Embryonic facial prominence (tissue), 1 donor: ENCODE results near the gene MPZ.
"Not testable (repeated sequence)": the region's sequence is repeated elsewhere in the genome, so short reads cannot be mapped to it uniquely, and the experiment has no call there.

Source experiments
- DNase-seq: peaks from one replicate; pipeline ENCODE4 v3.0.0-alpha.2; 2016; ENCODE audit errors: extremely low spot score

The MPZ gene

DNA sequence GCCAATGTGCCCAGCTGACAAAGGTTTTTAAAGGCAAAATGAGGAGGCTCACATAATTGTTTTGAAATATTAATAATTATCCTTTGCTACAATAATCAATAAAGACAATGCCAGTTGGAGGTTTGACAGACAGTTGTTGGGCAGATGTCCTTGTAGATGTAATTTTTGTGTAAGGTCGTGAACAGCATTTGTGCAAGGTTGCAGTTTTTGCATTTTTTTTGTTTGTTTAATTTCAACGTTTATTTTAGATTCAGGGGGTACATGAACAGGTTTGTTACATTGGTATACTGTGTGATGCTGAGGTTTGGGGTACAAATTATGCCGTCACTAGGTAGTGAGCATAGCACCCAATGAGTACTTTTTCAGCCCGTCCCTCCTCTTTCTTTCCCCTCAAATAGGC, 9.3 kb downstream of the MPZ start:
- no peak for DNase-seq

DNA sequence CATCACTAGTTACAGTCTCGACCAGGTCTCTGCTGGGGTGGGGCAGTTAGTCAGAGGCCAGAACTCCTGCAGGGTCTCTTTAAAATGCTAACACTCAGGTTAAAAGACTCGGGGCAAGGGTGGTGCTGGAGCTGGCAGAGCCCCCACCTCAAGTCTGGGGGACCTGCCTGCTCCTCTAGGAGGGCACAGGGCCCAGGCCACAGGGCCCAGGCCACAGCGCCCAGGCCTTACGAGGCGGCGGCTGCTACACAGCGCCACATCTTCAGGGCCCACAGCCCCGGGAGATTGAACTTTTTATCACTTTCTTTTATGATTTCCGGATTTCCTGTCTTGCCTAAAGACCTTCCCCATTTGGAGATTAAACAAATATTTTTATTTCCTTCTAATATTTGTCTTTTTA, 10.4 kb downstream of the MPZ start:
- DNase-seq: no peak

DNA sequence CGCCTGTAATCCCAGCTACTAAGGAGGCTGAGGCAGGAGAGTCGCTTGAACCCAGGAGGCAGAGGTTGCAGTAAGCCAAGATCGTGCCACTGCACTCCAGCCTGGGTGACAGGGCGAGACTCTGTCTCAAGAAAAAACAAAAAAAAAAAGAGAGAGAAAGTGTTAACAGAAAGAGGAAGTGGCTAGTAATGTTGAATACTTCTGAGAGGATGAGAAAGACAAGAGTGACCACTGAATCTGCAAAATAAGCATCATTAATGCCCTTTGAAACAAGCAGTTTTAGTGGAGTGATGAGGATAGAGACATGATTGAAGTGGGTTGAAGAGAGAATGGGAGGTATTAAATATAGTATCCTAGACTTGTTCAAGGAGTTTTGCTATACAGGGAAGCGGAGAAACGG, 11.7 kb downstream of the MPZ start:
- DNase-seq: no peak

DNA sequence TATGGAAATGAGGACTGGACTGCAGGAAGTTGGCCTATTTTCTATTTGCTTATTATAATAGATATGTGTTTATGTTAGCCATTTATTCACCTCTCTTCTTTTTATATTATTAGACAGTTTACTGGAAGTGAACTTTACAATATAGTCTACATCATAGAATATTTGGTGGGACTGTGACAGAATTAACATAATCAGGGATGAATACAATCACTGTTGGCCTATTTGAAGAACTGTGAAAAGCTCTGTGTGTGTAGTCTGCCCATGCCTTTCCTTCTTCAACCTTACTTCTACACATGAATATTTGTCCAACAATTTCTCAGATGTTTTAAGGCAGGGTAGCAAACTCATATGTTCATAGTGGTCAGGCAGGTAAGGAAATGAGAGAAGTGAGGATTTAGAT, 12.4 kb downstream of the MPZ start:
- no peak for DNase-seq

DNA sequence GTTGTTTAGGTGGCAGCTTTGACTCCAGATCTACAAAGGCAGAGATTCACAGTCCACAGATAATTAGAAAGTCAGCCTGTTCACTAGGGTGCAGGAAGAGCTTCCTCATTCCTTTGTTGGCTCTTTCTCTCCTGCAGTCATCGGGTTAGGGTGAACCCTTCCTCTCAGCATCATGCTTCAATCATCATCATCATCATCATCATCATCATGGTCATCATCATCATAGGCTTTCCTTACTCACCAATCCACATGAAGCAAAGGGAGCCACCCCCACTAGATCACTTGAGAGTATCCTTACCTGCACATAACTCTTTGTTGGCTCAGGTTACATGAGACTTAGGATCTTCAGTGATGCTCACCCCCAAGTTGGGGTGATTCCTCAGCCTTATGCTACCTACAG, 19.0 kb downstream of the MPZ start:
- no peak for DNase-seq

DNA sequence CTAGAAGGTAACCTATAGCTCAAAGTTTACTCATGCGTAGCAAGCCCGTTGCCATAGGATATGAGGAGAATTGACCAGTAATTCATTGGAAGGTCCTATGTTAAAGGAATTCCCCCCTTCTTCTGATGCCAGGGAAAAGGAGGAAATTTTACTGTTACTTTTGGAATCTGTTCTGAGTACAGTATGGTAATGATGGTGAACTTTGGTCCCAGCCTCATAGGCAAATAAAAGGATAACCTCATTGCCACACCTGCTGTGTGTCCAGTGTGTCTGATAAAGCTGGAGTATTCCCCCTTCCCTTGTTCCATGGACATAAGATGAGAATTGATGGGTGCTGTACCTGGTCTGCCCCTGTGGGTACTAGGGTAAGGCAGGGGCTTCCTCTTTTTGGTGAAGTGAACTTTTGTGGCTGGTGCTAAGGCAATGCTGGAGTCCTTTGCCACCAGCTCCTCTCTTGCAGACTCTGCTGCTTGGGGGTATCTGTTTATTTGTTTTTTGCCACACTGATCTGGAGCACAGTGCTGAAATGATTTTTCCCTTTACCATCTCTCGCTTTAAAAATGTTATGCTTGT, 22.2 kb downstream of the MPZ start:
- no peak for DNase-seq

DNA sequence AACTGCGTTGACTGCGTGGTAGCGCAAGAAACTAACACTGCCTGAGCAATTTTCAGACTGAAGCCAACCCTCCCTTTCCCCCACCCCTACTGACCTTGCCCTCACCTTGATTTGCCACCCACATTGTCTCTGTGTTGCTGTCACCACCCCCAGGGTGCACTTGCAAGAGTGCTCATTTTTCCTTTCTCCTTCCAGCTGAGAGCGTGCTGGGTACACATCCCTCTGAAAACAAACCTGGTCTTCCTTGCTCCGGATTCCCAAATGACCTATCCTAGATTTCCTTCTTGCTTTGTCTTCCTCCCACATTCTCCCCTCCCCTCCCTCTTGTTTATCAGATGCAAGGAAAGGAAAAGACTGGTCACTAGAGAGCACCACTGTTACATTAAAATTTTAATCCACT, 24.2 kb downstream of the MPZ start:
- no peak for DNase-seq

DNA sequence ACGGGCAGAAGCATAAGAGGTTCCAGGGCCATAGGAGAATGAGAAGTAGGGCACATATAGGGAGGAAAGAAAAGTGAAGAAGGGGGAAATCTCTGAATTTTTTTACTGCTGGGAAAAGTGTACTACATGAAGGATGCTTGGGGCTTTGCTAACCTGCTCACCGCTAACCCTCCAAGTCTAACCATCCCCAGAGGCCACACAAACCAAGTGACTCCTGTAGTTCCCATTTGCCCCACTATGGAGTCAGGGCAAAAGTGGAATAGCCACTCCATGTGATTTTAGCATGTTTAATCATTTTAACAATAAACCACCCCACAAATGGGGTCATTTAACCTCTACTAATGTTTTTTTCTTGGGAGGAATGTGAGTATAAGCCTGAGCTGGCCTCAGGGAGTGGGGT, 24.7 kb downstream of the MPZ start:
- no peak for DNase-seq

DNA sequence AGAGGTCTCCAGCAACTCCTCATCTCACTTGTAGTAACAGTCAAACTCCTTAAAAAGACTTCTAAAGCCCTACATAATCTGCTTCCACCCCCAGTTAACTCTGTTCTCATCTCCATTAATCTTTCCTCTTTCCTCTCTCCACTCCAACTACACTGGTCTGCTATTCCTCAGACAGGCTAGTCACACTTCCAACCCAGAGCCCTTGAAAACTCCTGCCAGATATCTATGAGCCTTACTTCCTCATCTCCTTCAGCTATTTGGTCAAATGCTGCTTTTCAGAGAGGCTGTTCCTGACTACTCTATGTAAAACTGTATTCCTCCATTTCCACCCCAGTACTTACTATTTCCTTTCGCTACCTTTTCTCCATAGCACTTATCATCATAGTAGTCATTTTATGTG, 26.8 kb downstream of the MPZ start:
- no peak for DNase-seq

DNA sequence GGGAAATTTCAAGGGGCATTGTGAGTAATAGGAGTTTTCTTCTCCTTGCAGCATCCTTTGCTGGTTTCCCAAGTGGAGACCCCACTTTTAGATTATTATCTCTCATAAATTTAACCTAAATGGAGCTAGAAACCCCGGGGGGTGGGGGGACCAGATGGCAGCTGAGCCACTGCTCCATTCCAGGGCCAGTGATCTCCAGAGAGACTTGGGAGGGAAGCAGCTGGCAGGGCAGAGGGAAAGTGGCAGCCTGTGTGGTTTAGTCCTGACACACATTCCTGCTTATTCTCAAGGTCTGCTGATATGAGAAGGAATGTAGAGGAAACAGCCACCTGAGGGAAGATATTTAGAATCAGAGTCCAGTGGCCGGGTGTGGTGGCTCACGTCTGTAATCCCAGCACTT, 34.9 kb downstream of the MPZ start:
- no peak for DNase-seq

DNA sequence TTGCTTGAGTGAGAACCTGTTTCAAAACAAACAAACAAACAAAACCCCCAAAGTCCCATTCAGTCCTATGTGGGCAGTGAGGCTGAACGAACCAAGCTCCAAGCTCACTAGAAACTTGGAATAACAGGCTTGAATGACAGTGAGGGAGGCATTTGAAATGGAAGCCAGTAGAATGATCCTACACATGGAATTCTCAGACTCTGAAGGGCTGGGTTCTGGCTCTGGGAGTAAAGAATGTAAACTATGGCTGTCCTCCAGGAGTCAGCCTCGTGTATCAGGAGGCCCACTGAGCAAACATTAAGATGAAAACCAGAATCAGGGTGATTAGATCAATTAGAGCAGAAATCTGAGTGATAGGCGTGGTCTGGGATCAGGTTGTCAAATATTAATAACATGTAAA, 36.4 kb downstream of the MPZ start:
- DNase-seq: no peak

DNA sequence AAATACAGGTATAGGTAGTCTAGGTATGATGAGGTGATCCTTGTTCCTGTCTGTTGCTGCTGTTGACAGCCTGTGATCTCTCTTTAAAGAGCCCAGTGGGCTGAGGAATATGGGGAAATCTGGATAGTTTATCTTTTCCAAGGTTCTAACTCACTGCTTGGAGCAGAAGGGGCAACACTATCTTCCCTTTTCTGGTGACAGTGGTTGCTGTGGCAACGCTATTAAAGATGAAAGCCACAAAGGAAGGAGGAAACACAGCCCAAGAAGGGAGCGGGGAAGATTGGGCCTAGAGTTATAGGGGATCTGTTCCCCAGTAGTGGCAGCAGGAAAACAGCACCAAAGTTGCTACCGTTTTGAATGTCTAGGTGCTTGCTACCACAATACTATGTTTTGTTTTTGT, 42.4 kb downstream of the MPZ start:
- DNase-seq: no peak

DNA sequence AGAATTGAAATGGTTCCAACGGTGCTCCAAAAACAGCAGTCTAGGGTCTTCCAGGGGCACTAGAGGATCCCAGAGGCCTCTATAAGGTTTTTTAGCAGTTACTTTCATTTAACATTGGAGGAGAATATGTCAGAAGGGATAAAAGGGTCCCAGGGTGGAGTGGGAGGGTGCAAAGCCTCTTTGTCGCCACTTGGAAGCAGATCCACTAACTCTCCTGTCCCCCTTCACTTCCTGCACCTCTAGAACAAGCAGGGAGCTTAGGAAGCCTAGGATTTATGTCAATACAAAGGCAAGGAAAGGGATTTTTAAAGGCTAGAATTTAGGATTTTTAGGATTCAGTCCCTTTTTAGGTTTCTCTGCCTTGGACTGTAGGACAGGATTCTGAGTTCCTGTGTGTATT, 42.9 kb downstream of the MPZ start:
- DNase-seq: no peak

DNA sequence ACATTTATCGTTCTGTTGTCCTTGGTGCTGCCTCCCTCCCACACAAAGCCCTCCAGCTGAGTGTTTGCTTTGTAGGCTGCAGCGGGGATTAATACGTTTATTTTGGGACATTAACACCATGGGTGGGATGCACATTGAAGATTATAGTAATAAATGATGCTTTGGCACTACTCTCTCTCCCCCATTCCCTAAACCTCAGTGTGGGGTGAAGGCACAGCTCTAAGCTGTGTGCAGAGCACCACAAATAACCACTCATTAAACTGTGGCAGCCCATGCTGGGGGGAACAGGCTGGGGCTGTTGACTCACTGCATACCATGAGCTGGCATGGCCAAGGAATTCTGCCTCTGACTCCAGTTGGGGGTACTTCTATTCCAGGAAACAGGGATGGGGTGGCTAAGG, 43.6 kb downstream of the MPZ start:
- no peak for DNase-seq

DNA sequence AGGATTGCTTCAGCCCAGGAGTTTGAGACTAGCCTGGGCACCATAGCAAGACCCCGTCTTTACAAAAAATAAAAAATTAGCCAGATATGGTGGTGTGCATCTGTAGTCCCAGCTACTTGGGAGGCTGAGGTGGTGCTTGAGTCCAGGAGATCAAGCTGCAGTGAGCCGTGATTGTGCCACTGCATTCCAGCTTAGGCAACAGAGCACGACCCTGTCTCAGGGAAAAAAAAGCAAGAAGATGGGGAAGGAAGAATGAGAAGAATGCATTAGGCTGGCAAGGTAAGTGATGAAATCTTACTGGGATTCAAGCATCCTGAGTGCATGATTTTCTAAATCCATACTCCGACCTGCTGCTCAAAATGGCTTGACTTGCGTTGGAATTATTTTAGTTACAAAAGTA, 44.5 kb downstream of the MPZ start:
- no peak for DNase-seq

DNA sequence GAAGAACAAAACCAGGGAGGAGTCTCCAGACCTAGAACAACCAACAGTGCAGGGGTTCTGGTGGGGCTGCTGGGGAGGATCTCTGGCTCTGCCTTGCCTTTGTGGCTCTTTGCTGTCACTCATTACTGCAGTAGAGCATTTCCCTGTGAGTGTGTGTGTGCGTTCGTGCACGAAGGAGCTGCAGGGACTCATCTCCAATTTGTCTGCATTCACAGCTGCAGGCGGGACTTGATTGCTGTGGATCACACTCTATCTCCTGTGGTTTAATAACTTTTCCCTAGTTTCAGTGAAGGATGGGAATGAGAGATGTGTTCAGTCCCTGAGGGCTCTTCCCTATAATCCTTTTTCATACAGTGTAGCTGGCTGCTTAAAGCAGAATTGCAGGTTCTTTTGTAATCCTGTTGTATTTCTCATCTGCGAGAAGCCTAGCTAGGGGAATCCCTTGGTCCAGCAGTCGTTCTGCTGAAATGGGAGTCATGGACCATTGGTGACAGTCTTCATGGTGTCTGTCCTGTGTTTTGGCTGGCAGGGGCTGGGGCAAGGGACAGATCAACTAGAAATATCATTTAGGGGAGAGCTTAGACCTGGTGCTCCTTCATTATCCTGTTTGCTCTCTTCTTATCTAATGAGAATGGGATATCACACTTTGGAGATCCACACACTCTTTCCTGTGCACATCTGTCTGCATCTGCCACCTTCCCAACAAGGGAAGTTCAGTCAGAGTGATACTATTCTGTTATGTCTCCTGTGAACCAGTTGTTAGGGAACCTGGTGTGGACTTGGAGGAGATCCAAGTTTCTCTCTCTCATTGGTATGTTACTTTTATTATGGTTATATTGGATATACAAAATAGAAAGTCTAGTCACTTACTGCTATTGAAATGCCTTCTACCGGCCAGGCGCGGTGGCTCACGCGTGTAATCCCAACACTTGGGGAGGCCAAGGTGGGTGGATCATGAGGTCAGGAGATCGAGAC, 48.2 kb downstream of the MPZ start:
- DNase-seq: no peak

DNA sequence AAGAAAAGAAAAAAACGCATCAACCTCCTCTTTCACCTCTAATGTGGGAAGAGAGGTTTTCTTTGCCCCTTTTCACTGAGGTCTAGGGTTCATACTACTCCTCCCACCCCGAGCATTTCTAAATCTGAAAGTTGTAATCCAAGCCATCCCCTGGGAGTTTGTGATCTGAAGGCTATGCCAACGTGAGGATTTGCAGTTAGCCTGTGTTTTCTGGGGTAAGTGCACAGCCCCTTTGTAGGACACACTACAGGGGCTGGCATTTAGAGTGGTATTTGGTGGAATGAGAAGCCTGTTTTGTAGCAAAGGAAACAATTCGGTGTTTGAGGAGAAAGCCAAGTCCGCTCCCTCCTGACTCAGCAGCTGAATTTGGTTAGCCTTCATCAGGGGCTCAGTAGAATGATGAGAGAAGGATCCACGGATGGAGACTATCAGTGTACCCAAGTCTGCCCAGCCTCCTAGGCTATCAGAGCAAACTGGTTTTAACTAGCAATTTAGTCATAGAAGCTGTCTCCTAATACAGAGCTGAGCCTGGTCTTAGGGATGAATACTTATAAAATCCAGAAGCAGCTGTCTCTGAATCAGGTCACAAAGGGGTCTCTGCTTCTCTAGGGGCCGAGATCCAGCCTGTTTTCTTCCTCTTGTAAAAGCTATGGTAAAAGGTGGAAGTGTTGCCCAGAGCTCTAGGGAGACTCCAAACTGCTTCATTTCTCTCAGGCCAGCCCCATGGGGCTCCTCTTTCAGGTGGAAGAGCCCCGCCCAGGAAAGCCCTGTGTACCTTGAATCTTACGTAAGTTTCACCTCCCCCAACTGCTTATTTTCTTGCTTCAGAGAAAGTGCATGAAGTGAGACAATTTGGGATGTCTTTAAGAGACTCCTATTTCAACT, 49.1 kb downstream of the MPZ start:
- no peak for DNase-seq

DNA sequence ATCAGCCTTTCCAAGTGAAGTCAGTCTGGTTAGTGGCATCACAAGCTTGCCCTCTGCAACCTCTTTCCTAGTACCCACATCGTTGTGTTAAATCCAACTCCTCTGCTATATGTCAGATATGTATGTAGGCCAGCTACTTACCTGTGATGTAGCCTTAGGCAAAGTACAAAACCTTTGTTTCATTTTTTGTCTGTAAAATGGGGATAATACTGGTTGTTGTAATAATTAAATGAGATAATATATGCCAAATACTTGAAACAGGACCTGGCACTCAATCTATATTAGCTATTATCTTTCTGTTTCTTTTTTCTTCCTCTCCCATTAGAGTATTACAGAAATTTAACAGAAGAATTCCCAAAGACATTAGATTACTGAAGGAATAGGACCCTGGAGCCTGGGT, 50.0 kb downstream of the MPZ start:
- no peak for DNase-seq

DNA sequence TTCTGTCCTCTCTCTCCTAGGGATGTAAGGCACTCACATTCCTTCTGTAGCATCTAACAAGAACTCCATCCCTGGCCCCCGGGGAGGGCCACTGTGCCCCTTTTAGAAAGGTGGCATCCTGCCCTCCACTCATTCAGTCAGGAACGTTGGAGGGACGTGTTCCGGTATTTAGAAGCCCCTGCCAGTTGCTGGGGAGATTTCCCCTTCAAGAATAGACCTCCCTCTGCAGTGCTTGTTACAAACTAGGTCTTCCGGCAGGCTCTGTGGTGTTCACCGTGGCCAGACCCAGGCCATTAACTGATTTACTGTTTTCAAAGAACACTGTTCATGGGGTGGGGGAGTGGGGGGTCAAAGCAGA, 50.4 kb downstream of the MPZ start:
- DNase-seq: no peak

DNA sequence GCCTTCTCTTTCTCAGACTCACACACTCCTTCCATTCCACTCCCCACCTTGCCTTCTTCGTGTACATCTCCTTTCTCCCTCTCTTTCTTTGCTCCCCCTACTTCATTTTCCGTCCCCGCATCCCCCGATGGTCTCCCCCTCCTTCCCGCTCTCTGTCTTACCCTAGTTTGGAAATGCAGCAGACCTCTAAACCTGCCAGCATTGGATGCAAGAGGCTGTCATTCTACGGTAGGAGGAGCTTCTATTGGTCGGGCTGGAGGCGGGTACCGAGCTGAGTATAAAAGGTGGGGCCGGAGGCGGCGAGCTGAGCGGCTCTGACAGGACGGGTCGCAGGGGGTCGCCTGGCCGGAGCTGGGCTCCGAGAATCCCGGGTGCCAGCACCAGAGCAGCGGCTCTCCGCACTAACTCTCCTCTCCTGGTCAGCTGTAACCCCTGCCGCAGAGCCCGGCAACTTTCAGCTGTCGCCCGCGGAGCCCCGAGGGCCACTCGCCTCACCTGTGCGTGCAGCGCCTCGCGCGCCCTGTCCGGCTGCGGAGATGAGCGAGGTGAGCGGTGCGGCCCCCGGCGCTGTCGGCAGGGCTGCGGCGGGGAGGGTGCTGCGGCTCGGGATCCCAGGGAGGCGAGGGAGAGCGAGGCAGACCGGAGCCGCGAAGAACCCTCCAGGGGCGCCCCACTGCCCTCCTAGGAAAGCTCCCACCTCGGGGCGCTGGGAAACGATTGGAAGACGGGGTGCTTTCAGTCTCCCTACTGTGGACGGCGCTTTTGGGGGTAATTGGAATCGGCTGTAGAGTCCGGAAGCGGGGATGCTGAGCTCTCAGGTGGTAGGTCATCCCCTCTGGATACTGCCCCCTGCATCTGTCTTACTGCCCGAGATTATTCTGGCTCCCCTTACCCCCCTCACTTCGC, 51.1 kb downstream of the MPZ start, which contains the start of gene PCP4L1:
Gene PCP4L1 (plus strand): TSS at position 307 of the 906 bp plus-strand sequence. CDS start 230 bp downstream, at position 537.
- peak; percentile 66 for DNase-seq

DNA sequence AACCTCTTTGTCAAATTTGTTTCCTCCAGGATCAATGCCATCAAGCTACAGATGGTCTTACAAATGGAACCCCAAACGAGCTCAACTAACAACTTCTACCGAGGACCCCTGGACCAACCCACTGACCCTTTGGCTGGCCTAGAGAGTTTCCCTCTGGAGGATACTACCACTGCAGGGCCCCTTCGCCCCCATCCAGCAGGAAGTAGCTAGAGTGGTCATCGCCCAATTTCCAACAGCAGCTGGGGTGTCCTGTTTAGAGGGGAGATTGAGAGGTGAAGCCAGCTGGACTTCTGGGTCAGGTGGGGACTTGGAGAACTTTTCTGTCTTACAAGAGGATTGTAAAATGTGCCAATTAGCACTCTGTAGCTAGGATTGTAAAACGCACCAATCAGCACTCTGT, 52.7 kb downstream of the MPZ start:
- not testable (repeated sequence) for DNase-seq
